Activated naive CD4-positive, alpha-beta T cell treated with anti-CD3 and anti-CD28 coated beads, Interleukin-2, amount 50 U/mL, for 16 hours (primary cell): ENCODE data around the gene SSBP2.
A peak's percentile ranks its signal among the peaks of the same experiment; 100 is the strongest.

ENCODE experiments used
- DNase-seq: peaks from one replicate; pipeline ENCODE4 v3.0.0-alpha.2; 2020

The SSBP2 gene

GRCh38 chr5:81763294-81763928, 12.5 kb upstream of the SSBP2 start:
- no peak for DNase-seq

- DNase-seq: no peak
Measured at GRCh38 chr5:81762853-81763252, 12.0 kb upstream of the SSBP2 start.

GRCh38 chr5:81762401-81762800, 11.5 kb upstream of the SSBP2 start:
- DNase-seq: no peak

GRCh38 chr5:81761970-81762369, 11.1 kb upstream of the SSBP2 start:
- DNase-seq: no peak

GRCh38 chr5:81761270-81761669, 10.4 kb upstream of the SSBP2 start:
- DNase-seq: no peak

- no peak for DNase-seq
Measured at GRCh38 chr5:81760521-81760920, 9.6 kb upstream of the SSBP2 start.

- no peak for DNase-seq
Measured at GRCh38 chr5:81759632-81760005, 8.7 kb upstream of the SSBP2 start.

GRCh38 chr5:81757404-81757803, 6.5 kb upstream of the SSBP2 start:
- no peak for DNase-seq

- no peak for DNase-seq
Measured at GRCh38 chr5:81756016-81756415, 5.1 kb upstream of the SSBP2 start.

GRCh38 chr5:81755320-81755719, 4.4 kb upstream of the SSBP2 start:
- DNase-seq: no peak

GRCh38 chr5:81754621-81755020, 3.7 kb upstream of the SSBP2 start:
- DNase-seq: no peak

- DNase-seq: no peak
Measured at GRCh38 chr5:81753429-81753828, 2.5 kb upstream of the SSBP2 start.

- DNase-seq: no peak
Measured at GRCh38 chr5:81752644-81752963, 1.7 kb upstream of the SSBP2 start.

- DNase-seq: peak; percentile 19
Measured at GRCh38 chr5:81751836-81752643, 1.1 kb upstream of the SSBP2 start.

- DNase-seq: peak; percentile 34
Measured at GRCh38 chr5:81750308-81751008, 439 bp downstream of the SSBP2 start.

- DNase-seq: peak; percentile 70
Measured at GRCh38 chr5:81749561-81750307, 1.2 kb downstream of the SSBP2 start.

- DNase-seq: no peak
Measured at GRCh38 chr5:81749192-81749560, 1.7 kb downstream of the SSBP2 start.

- no peak for DNase-seq
Measured at GRCh38 chr5:81748556-81748955, 2.3 kb downstream of the SSBP2 start.

- DNase-seq: no peak
Measured at GRCh38 chr5:81747030-81747429, 3.9 kb downstream of the SSBP2 start.

GRCh38 chr5:81740758-81741157, 10.1 kb downstream of the SSBP2 start:
- no peak for DNase-seq

- DNase-seq: no peak
Measured at GRCh38 chr5:81739291-81739690, 11.6 kb downstream of the SSBP2 start.

GRCh38 chr5:81729276-81729675, 21.6 kb downstream of the SSBP2 start:
- DNase-seq: no peak

GRCh38 chr5:81728301-81728700, 22.6 kb downstream of the SSBP2 start:
- no peak for DNase-seq

- no peak for DNase-seq
Measured at GRCh38 chr5:81726297-81726696, 24.6 kb downstream of the SSBP2 start.
